Stimulated activated CD8-positive, alpha-beta memory T cell treated with anti-CD3 and anti-CD28 coated beads, Interleukin-7, amount 100 ng/mL, for 1 hour (primary cell): Measurements from ENCODE around the gene AMPD3.

Experiments used
- DNase-seq, 2 donors: peaks; one replicate each; pipeline ENCODE4 v3.0.0-alpha.2; 2020; ENCODE audit warnings: low read depth in 2 of 2

AMPD3 gene

GRCh38 chr11:10488121-10488933 is 33.3 kb downstream of the AMPD3 start:
- no peak for DNase-seq

DNA sequence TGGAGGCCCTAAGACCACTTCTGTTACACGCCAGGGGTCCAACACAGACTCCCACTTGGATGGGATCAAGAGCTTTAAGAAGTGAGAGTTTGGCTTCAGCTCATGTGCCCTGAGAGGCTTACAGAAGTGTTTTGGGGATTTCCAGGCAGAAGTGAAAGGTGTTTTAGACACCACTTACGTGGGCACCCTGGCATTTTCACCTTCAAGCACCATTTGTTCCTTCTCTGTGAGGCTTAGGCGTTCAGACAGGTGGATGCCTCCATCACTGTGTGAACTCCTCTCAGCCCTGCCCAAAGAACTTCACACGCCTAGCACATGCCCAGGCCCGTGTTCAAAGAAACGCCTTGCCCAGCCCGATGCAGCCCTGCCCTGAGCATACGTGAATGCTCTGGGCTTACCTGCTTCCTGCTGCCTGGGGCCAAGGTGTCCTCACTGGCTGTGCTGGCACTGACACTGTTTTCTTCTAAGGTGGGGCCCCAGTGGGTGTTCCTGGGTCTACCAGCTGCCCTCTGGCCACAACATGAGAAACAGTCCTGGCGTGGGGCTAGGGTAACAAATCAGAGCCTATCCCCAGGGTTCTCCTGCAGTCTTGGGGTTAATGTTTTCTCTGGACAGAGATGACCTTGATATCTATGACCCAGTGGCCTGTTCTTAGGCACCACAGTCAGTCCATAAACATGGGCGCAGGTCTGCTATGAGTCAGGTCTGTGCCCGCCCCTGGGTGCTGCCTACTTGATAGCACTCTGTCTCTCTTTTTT is 34.0 kb downstream of the AMPD3 start:
- DNase-seq: no peak

- no peak for DNase-seq
Observed at GRCh38 chr11:10490032-10490397, 35.0 kb downstream of the AMPD3 start.

DNA sequence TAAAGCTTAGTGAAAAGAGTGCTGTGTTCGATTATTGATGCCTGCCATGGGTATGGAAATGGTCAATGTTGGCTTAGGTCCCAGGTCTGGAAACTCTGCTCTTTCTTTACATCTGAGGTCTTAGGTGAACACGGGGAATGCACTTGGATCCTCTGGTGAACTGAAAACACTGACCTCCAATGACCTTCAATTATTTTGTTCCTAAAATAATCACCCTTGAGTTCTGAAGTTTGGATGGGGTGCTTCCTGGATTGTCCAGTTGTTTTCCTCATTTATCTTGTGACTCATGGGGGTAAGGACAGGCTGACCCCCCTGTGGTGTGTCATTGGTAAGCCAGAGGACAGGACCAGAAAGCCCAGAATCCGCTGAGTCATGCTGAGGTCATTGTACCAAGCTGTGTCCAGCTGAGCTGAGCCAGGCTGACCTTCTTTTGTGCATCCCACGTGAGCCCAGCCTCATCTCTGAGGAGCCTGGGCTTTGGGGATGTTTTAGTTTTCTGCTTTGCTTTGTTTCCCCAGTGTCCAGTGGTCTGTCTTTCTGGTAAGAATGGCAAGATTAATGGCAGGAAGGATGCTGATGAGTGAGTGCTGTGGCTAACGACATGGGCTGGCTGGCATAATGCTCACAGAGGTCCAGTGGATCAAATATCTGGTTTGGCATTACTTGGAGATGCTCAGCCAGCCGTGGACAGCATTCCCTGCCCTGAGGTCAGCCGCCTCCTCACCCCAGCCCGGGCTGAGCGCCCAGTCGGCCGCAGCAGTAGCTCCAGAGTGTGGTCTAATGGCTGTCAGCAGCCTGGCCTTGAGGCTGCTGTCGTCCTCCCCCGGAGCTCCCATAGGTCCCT is 35.6 kb downstream of the AMPD3 start:
- no peak for DNase-seq

- no peak for DNase-seq
Observed at GRCh38 chr11:10492084-10492483, 37.0 kb downstream of the AMPD3 start.

GRCh38 chr11:10493041-10493663 is 38.1 kb downstream of the AMPD3 start:
- DNase-seq: no peak

- no peak for DNase-seq
Observed at GRCh38 chr11:10494636-10495463, 39.8 kb downstream of the AMPD3 start.

DNA sequence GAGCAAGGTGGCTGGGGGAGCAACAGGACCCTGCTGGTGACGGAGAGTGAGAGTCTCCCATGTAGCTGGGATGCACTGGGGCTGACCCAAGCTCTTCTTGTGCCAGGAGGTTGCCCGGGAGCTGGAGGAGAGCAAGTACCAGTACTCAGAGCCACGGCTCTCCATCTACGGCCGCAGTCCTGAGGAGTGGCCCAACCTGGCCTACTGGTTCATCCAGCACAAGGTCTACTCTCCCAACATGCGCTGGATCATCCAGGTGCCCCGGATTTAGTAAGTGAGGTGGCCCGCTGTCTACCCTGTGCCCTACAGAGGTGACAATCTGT is 40.4 kb downstream of the AMPD3 start:
- DNase-seq: no peak

GRCh38 chr11:10496296-10496936 is 41.4 kb downstream of the AMPD3 start:
- DNase-seq: no peak

- DNase-seq: no peak
Observed at GRCh38 chr11:10497371-10498021, 42.4 kb downstream of the AMPD3 start.

- no peak for DNase-seq
Observed at GRCh38 chr11:10498022-10498400, 42.9 kb downstream of the AMPD3 start.

DNA sequence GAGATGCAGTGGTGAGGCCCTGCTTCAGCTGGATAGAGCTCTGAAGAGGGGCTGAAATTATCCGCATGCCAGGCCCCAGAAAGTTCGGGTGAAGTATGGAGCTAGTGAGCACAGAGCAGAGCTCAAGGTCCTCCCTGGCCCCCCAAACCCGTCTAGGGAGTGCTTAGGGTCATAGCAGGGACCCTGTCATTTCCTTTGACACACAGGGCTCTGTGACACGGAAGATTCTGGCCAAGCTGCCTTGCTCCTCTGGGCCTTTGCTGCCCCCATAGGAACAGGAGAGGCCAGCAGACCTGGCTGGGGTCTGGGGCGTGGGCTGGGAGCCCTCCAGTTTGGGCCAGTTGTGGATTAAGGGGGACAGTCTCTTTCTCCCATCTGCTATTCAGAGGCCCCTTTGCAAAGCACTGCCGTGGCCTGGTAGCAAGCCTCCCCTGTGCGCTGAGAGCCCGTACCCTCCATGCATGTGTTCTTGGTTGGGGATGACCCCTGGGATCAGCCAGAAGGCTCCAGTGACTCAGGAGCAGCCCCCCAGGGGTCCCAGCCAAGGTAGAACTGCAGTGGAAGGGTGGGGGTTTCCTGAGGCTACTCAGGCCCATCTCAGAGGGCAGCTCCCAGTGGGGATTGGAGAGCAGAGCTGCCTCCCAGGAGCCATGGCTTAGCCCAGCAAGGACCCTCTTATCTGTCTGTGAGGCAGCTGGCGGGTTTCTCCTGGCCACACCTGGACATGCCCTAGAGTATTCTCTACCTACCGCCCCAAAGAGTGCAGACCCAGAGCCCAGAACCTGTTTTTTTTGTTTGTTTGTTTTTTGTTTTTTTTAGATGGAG is 43.6 kb downstream of the AMPD3 start:
- DNase-seq: no peak

GRCh38 chr11:10499452-10499851 is 44.4 kb downstream of the AMPD3 start:
- no peak for DNase-seq

DNA sequence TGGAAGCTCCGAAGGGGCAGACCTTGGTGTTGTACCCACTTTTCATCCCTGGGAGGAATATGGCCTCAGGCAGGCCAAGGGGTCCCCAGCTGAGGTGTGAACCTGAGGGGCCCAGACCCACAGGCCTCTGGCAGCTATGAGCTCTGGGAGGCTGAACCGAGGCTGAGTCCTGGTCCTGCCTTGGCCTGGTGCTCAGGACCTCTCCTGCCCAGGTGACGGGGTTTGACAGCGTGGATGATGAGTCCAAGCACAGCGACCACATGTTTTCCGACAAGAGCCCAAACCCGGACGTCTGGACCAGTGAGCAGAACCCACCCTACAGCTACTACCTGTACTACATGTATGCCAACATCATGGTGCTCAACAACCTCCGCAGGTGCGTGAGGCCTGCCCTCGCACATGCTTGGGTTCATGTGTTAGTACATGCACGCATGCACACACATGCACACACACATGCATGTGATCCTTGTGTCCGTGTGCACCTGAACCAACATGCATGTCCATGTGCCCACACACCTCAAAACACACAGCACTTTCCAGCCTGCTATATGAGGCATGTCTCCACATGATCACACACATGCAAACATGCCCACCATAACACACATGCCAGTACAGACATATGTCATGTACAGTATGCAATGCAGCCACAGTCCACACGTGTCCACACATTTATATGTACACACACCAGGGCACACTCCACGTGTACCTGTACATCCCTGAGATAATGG is 45.0 kb downstream of the AMPD3 start:
- DNase-seq: no peak

GRCh38 chr11:10500757-10501684 is 46.0 kb downstream of the AMPD3 start:
- no peak for DNase-seq

DNA sequence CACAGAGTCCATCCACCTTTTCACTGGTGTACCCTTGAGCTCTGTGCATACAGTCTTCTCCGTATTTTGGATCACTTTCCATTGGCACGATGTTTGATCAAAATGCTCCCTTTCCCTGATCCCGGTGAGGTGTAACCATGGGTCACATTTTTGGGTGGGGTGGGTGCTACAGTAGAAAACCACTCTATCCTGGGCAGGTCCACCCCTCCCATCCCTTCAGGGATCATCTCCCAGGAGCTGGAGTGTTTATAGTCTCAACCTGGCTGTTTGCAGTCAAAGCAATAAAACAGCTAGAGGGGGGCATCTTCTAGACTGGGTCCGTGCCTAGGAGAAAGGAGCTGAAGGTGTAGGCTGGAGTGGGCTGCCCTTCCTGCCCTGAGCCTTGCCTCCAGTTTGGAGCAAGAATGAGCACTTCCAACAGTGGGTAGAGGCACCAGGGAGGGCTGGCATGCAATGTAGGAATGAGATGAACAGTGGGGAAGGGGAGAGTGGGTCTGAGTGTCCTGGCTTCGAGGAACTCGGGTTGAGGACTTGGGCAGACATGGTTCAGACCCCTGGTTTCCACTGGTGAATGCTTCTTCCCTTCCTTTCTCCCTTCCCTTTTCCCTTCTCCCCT is 47.1 kb downstream of the AMPD3 start:
- no peak for DNase-seq

DNA sequence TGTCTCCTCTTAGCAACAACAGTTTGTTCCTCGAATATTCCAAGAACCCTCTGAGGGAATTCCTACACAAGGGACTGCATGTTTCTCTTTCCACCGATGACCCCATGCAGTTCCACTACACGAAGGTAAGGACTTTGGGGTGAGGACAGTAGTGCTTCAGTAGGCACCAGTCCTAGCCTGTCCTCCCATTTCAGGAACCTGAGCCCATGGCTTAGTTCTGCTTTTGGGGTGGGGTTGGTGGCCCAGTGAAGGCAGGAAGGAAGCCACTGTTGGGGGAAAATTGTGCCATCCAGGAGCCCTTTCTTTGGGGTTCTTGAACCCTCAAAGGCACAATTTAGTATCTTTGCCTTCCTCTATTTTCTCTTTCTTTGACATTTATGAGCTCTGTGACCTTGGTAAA is 47.7 kb downstream of the AMPD3 start:
- no peak for DNase-seq
